Measurements from ENCODE around the gene ABHD12B.

The ABHD12B gene

GRCh38 chr14:50828721-50829488, 42.9 kb upstream of the ABHD12B start:
- Histone ChIP-seq H3K27ac (replicated peaks) (peak overlapping the region; percentile 72; the same call in 1 of the 2 replicates), H3K27me3 (ENCODE audit: insufficient read depth, poor library complexity, severe bottlenecking) (no peaks in the 10 kb centered on the region), H3K4me3 (replicated peaks; ENCODE audit: insufficient read depth, low read length) (peak overlapping the region; percentile 78)
- TF ChIP-seq POLR2AphosphoS5 (IDR thresholded peaks at IDR 0.05; ENCODE audit: low read depth) (no peak), GABPA (IDR thresholded peaks at IDR 0.05; ENCODE audit: low read depth) (no peak), CTCF (IDR thresholded peaks at IDR 0.05; ENCODE audit: insufficient read depth, low read length) (no peak), REST (IDR thresholded peaks at IDR 0.05; ENCODE audit: insufficient replicate concordance, low read depth) (no peak), SPI1 (IDR thresholded peaks at IDR 0.05; ENCODE audit: borderline replicate concordance, low read depth) (no peak)
- DNase-seq (ENCODE audit: low read depth in 1 of 2, low spot score in 1 of 2), result peak in 1 of 2 experiments; percentile 8

DNA sequence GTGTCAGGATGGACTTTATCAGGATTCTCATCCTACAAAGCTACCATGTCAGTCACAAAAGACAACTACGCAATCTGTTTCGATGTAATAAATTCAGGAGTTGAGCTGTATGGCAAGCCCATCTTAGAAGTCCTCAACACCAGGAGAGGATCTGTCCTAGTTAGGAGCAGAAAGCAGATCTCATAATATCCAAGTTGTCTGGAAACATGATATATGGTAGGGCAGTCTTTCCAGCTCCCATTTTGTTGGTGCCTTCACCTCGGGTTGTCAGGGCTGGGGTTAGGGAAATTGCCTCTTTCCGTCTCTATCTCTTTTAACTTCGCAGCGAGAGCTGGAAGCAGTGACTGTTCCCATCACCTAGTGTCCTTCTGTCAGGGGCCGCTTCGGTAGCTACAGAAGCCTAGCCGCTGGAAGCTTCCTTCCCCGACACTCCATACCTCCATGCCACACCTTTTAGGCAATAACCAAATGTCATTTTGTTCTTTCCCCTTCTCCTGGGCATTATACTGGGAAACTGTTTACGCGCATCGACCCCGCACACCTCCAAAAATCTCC, 42.3 kb upstream of the ABHD12B start:
- TF ChIP-seq POLR2AphosphoS5 (IDR thresholded peaks at IDR 0.05; ENCODE audit: low read depth) (no peak), SPI1 (IDR thresholded peaks at IDR 0.05; ENCODE audit: borderline replicate concordance, low read depth) (no peak), GABPA (IDR thresholded peaks at IDR 0.05; ENCODE audit: low read depth) (no peak), REST (IDR thresholded peaks at IDR 0.05; ENCODE audit: insufficient replicate concordance, low read depth) (no peak), CTCF (IDR thresholded peaks at IDR 0.05; ENCODE audit: insufficient read depth, low read length) (no peak)
- H3K4me3 ChIP-seq (replicated peaks; ENCODE audit: insufficient read depth, low read length), result peak overlapping the region; percentile 78
- peak overlapping the region; percentile 72 for H3K27ac ChIP-seq (replicated peaks)
- DNase-seq (ENCODE audit: low read depth in 1 of 2, low spot score in 1 of 2), result peak in 1 of 2 experiments; percentile 23
- H3K27me3 ChIP-seq (ENCODE audit: insufficient read depth, poor library complexity, severe bottlenecking), result no peaks in the 10 kb centered on the region

DNA sequence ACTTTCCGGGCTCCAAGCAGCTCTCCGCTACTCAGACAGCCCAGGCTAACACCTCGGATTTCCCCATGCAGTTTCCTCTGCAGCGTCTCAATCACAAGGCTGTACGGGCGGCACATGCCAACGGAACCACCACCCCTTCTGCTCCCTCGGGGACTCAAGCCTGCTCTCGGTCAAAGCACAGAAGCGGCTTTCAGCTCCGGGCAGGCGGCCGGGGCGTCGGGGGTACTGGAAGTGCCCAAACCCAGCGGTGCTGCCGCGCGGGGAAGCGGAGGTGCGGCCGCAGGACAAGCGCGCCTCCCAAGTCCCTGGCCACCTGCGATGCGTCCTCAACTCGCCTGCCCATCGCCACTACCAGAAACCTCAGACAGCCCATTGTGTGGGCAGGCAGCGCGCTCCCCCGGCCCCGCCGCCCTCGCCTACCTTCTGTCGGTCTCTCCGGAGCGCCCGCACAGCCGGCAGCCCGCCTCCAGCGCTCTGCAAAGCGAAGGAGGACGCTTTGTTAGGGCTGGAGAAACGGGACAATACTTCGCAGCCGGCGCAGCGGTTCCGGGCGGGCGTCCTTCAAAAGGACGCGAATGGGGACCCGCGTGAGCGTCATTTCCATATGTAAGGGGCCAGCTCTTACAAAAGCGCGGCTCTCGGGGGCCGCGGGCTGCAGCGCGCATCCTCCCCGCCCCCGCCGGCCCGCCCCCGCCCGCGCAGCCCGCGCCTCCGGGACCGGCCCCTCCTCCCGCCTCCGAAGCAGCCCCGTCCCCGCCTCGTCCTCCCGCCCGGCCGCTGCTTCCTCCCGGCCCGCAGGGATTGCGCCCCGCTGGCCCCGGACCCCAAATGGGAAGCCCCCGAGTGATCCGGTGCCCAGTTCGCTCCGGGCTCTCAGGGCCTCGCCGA, 41.6 kb upstream of the ABHD12B start:
- Histone ChIP-seq H3K27ac (replicated peaks) (peak overlapping the region; percentile 72), H3K27me3 (ENCODE audit: insufficient read depth, poor library complexity, severe bottlenecking) (no peaks in the 10 kb centered on the region), H3K4me3 (replicated peaks; ENCODE audit: insufficient read depth, low read length) (peak overlapping the region; percentile 78)
- TF ChIP-seq CTCF (IDR thresholded peaks at IDR 0.05; ENCODE audit: insufficient read depth, low read length) (no peak), POLR2AphosphoS5 (IDR thresholded peaks at IDR 0.05; ENCODE audit: low read depth) (no peak), GABPA (IDR thresholded peaks at IDR 0.05; ENCODE audit: low read depth) (no peak), REST (IDR thresholded peaks at IDR 0.05; ENCODE audit: insufficient replicate concordance, low read depth) (peak; percentile 38)
- peak in 1 of 2 experiments; percentile 78 for DNase-seq (ENCODE audit: low read depth in 1 of 2, low spot score in 1 of 2)

Data from HL-60 (cell line).